ENCODE measurements around the gene STAP1.
"Not testable (repeated sequence)": the region's sequence is repeated elsewhere in the genome, so short reads cannot be mapped to it uniquely, and the experiment has no call there.

The STAP1 gene

DNA sequence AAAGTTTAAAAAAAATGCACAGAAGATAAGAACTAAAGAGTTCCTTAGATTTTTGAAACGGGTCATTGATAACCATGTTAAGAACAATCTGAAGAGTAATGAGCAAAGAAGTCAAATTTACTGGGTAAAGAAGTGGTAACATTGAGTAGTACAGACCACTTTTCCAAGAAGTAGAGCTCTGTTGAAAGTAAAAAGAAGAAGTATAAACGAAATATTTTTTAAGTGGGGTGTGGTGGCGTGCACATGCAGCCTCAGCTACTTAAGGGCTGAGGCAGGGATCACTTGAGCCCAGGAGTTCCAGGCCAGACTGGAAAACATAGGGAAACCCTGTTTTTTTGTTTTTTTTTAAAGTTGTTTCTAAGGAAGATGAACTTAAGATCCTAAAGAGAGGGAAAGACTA lies 74.0 kb downstream of the STAP1 start:
- DNase-seq: no peak

DNA sequence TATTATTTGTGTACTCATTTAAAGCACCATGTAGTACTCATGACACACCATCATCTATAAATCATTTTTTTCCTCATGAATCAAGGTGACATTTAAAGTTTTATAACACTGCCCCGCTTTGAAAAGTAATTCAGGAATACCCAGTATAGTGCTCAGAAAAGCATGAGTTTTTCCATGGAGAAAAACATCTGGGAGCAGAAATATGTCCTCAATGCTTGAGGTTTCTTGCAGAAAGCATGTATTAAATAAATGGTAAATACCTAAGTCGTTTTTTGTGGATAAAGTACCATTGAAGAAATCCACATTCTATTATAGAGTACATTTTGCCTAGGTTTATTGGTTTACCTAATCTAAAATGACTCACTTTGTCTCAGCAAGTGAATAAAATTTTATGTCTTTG lies 76.2 kb downstream of the STAP1 start:
- no peak for DNase-seq

DNA sequence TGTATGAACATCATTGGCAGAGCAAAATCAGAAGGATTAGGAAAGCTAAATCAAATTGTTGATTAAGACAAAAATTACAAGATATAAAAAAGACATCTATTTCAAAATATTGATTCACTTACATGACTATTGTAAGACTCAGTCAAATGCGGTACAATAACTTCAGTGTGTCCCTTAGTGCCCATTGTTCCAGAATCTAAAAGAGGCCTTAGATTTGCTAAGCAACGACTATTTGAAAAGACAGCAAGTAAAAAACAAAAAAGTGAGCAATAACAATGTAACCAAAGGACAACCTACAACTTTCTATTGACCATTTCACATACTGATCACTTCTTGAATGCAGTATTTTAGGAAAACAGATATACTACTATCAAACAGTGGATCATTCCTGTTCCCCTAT lies 76.8 kb downstream of the STAP1 start:
- DNase-seq: no peak

- DNase-seq: not testable (repeated sequence)
Observed at GRCh38 chr4:67636978-67637377, 78.5 kb downstream of the STAP1 start.

- DNase-seq: peak; percentile 34
Observed at GRCh38 chr4:67638136-67638535, 79.6 kb downstream of the STAP1 start.

GRCh38 chr4:67651536-67651935 lies 93.0 kb downstream of the STAP1 start:
- no peak for DNase-seq
